Muscle of back (tissue), 11 donors: ENCODE measurements around the gene PIGS. TPM values are rescaled to one million over a fixed set of nuclear protein-coding genes. Genes with fewer than 3 reads are reported as not detected.
"Not testable (repeated sequence)": the region's sequence is repeated elsewhere in the genome, so short reads cannot be mapped to it uniquely, and the experiment has no call there.

Source experiments
- DNase-seq, 3 donors: peaks; one replicate each; pipeline versions ENCODE4 v3.0.0 to v3.0.0-alpha.2; 2013
- polyA plus RNA-seq, 10 donors: library from polyadenylated mRNA; unstranded; fragments of 120-200 nt; gene quantifications; one replicate each; pipeline ENCODE4 v1.2.1, GENCODE V29; 2013; ENCODE audit not compliant: insufficient read length in 10 of 10

PIGS gene
- polyA plus RNA-seq, 10 donors, result 39.9 to 52.0 (median 44.3) TPM

DNA sequence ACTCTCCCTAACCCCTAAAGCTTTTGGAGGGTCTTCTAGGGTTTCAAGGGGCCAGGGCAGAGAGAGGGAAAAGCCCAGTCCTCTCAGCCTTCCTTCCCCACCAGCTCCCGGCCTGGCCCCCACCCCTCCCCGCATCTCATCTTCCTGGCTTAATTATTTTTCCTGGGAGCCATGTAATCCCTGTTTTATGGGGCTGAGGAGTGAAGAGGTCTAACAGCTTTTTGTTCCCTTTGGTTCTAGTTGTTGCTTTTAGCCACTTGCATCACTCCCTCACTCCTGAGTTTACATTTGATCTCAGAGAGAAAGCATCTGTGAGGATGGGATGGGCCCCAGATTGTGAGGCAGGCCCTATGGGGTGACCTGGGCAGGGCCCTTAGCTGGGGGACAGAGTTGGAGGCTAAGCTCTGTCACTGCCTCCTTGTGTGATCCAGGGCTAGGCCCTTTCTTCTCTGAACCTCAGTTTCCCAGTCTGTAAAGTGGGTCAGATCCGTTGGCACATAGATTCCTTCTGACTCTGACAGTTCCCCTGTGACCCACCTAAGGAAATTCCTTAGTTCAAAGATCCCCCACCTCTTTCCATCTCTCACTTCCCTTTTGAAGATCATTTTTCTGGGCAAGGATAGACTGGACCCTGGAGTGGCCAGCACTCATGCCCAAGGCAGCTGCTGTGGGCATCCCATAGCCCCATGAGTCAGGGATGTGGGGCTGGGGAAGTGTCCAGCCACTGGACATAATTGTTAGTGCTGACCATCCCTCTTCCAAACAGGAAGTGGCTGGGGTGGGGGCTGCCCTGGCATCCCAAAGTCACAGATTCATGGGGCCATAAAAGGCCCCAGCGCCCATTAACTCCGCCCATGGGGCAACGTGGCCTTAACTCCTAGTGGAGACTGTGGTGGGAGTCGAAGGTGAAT lies 39.0 kb downstream of the PIGS start:
- DNase-seq, result no peak

DNA sequence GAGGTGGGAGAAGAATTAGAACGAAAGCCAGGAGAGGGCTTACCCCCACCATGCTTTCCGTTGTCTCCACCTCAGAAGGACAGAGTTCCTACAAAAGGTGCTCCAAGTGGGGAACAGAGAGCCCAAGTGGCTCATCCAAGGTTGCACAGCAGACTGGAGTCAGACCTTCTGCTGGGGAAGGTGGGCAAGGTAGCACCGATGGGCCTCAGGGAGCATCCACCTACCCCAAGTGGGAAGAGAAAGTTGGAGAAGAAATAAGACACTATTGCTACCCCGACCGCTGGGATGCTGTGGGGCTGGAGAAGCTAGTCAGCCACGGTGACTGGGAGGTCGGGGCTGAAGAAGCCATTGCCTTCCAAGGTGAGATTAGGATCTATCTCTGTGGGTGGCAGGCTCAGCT lies 40.4 kb downstream of the PIGS start:
- DNase-seq, result no peak

DNA sequence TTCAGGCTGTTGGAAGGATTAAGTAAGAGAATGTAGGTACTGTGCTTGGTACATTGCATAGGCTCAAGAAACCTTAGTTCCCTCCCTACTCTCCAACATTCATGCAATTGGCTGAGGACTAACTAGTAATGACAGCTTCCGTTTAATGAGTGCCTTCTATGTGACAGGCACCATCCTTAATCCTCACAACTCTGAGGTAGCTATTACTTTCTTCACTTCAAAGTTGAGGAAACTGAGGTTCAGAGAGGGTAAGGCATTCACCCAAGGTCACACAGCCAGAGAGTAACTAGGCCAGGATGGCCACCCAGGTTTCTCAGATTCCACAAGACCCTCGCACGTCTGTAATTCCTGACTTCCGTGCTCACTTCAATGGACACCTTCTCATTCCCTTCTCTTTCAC lies 41.1 kb downstream of the PIGS start:
- no peak for DNase-seq

DNA sequence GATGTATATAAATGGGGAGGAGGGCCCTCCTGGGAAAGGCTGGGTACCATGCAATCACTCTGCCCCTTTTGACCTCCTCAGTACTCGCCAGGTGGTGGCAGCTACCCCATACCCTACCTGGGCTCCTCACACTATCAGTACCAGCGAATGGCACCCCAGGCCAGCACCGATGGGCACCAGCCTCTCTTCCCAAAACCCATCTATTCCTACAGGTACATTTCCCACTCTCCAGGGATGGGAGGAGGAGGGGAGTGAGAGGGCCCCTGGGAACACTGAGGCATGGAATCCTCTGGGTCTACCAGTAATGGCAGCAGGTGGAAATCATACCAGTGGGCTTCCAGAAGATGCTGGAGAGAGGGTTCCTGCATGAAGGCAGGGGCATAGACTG lies 42.3 kb downstream of the PIGS start:
- DNase-seq, result no peak

DNA sequence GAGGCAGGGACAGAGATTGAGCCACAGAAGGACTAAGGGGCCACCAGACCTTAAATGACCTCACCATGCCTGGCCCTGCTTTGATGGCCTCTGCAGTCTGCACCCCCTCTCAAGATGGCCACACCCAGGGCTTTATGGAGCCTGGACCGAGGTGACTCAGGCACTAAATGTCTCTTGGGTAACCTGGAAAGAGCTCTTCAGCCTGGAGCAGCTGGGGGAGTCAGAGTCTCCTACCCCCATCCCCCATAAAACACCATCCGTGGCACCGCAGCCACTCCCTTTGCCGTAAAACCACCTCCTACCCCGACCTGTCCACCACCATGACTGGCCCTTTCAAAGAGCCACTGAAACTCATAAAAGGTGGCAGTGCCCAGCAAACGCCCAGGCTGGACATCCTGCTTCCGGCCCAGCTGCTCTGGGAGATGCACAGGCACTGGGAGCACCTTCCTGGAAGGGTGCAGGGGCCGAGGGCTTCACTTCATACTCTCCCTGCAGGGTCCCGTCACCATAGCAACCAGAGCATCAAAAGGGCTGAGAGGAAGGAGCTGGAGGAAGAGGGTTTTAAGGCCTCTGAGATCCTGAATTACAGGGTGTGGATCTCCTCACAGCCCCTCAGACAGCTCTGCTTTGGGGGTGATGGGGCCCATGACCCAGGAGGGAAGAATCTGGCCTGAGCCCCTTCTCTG lies 42.9 kb downstream of the PIGS start:
- DNase-seq, result no peak

DNA sequence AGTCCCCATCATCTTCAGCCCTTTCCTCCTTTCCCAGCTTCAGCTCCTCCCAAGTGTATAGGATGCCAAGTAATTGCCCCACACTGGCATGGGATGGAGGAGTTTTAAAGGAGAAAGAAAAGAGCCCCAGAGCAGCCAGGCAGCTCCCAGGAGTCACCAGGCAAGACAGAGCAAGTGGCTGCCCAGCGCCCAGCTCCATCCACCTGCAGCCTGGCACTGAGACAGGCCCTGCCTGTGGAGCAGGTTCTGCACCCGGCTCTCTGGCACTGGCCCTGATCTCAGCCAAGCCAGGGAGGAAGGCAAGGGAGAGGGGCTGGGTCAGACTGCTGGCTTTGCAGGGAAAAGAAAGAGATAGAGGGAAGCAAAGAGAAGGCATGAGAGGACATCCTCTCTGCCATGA lies 43.5 kb downstream of the PIGS start:
- no peak for DNase-seq

DNA sequence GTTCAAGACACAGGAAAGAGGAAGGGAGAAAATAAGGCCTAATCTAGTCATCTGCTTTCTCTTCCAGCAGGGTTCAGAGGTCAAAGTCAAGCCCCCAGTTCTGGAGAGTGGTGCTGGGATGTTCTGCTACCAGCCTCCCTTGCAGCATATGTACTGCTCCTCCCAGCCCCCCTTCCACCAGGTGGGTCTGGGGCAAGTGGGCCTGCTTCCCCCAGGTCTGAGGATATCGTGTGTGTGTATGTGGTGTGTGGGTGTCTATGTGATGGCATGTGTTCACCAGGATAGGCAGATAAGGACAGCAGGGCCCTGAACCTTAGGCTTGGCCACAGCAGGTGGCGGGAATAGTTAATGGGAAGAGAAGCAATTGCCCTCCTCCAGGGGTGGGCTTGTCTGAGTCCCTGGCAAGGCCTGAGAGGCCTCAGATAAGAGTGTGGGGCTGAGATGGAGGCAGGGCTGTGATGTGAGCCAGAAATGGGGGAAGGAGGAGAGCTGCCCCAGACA lies 44.1 kb downstream of the PIGS start:
- no peak for DNase-seq

DNA sequence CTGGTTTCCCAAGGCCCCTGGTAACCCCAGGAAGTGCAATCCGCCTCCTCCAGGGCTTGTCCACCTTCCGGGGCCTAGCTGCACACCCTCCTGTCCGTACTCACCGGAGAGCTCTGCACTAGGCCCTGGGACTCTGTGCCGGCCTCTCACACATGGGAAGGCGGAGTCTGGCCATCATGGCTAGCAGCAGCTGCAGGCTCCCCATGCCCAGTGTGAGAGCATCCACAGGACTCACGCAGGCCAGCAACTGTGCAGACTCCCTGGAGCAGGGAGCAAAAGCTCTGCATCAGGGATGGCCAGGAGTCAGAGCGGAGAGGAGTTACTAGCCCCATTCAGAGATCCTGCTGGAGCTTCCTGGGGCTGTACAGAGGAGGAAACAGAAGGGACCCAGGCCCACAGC lies 44.9 kb downstream of the PIGS start:
- DNase-seq, result no peak

DNA sequence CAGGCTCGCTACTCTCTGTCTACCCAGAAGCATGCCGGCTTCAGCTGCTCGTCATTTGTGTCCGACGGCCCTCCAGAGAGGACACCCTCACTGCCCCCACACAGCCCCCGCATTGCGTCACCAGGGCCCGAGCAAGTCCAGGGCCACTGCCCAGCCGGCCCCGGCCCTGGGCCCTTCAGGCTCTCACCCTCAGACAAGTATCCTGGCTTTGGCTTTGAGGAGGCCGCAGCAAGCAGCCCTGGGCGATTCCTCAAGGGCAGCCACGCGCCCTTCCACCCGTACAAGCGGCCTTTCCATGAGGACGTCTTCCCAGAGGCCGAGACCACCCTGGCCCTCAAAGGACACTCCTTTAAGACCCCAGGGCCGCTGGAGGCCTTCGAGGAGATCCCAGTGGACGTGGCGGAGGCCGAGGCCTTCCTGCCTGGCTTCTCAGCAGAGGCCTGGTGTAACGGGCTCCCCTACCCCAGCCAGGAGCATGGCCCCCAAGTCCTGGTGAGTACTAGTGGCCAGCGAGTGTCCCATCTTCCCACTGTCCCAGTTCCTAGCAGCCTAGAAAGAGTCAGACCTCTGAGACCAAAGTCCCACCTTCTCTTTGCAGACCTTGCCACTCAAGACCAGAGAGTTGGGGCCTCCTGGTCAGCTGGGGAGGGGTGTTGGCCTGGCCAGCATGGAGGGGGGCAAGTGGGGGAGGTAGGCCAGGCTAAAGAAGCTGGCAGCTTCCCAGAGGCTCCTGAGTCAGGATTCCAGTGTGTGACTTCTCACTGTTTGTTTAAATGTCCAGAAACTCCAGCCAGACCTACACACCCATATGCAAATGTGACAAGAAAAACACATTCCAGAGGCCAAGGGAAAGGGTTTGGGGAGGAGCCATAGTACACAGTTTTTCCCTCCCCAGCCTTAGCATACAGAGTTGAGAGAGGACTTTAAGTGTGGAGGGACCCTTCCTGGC lies 46.6 kb downstream of the PIGS start:
- DNase-seq, result no peak

DNA sequence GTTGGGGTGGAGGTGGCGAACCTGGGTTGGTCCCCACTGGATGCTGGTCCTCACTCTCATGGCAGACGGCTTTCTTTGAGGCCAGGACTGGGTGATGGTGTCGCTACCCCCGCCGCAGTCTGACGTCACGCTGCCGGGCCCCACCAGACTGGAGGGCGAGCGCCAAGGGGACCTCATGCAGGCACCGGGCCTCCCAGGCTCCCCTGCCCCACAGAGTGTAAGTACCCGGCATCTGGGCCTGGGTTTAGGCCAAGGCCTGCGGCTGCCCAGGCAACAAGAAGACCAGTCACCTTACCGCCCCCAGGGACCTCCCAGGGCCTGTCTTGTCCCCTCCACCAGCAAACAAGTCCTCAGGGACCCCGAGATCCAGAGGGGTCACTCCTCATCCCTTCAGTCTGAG lies 47.4 kb downstream of the PIGS start:
- no peak for DNase-seq

DNA sequence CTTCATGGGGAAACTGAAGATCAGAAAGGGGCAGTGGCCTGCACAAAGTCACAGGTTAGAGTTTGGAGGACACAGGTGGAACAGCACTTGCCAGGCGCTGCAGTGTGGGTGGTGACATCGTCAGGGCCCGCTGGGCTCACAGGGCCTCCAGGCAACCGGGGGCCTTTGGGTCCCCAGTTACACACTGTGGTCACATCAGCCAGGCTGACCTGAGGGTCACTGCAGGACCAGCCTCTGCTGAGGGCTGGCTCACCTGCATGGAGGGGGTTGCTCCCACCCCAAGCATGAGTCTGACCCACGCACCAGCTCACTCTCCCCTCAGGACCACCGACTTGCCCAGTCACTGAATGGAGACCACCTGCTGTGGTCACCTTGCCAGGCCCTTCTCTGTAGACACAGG lies 48.1 kb downstream of the PIGS start:
- DNase-seq, result no peak

DNA sequence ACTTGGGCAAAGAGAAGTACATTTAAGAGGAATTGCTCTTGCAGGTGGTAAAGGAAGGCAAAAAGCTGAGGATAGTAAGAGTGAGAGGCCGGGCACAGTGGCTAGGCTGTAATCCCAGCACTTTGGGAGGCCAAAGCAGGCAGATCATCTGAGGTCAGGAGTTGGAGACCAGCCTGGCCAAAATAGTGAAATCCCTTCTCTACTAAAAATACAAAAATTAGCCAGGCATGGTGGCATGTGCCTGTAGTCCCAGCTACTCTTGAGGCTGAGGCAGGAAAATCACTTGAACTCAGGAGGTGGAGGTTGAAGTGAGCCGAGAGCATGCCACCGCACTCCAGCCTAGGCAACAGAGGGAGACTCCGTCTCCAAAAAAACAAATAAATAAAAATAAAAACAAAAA lies 49.0 kb downstream of the PIGS start:
- not testable (repeated sequence) for DNase-seq

DNA sequence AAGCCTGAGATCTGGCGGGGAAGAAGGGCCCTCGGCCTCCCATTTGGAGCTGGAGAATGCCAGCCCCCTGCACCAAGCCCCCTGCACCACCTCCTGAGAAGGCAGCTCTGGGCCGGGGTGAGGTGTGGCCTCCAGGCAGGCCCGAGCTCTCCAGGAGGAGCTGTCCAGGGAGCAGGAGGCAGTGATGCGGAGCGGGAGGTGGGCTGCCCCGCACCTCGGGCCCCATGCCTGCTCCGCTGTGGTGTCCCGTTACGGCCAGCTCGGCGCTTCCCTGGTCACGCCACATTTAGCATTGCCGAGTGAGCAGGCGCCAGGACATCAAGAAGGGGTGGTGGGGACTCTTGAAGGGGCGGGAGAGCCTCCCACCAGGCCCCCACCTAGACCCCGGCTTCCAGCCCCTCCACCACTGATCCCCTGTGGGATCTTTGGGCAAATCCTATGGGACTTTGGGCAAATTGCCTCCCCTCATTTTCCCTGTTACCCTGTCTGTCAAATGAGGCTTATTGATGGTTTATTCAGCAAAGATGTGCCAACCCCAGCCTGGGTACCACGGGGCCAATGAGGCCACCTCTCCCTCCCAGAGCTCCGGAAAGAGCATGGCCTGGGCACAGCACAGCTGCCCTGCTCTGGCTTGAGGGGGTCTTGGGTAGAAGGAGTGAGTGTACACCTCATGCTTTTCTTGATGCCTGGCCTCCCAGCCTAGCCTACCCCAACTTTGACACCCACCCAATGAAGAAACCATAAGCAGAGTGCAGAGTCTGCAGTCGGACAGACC lies 49.8 kb downstream of the PIGS start:
- DNase-seq, result no peak

DNA sequence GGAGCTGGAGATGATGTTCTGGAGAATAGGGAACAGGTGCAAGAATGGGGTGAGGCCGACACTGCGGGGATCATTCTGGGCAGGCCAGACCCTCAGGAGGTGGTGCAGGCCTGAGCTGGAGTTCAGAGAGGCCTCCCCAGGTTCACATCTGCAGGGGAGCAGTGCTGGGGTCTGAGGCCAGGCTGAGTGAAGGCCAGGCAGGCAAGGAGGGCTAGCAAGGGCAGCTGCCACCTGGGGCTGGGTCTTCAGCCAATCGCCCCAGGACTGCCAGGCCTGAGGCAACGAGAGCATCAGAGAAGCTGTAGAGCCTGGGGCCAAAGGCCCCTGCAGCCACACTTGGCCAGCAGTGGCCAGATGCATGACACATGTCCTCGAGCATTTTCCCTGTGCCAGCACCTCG lies 50.6 kb downstream of the PIGS start:
- no peak for DNase-seq

DNA sequence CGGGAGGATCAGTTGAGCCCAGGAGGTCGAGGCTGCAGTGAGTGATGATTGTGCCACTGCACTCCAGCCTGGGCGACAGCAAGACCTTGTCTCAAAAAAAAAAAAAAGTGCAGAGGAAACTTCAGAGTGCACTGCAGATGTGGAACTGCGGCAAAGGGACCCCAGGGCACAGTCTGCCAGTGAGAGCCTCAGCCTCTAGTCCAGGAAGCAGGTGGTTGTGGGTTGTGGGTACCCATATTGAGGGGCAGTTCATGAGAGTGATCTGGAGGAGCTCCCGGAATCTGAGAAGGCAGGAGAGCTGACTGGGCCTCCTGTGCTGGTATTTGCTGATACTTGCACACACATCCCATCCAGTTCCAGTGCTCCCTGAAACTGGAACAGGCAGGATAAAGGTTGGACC lies 52.1 kb downstream of the PIGS start:
- no peak for DNase-seq

DNA sequence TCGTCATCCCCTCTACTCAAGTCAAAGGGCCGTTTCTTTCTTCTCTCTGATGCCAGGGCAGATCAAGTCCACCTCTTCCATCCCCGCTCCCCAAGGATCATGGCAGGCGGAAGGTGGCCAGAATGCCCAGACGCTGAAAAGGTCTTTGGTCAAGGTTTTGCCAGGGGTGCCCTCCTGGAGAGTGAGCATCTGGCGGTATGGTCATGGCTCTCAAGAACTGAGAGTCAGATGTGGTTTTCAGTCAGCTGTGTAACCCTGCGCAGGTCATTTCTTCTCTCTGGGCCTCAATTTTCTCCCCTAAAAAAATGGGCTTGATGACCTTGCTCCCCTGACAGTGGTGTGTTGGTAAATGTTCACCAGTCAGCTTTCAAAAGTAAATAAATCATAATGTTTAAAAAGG lies 52.7 kb downstream of the PIGS start:
- no peak for DNase-seq

DNA sequence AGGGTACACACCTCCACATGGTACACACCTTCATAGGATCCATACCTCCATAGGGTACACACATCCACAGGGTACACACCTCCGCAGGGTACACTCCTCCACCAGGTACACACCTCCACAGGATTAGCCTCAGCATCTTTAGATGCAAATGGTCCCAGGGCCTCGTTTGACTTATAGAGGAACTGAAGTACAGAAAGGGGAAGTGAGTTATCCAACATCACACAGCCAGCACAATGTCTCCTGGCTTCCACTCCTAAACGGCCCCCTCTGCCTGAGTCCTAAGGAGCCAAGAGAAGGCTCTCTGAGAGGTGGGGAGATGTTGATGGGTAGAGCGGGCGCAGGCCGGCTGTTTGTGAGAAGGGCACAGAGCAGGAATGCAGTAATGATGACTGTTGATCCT lies 53.2 kb downstream of the PIGS start:
- DNase-seq, result no peak

DNA sequence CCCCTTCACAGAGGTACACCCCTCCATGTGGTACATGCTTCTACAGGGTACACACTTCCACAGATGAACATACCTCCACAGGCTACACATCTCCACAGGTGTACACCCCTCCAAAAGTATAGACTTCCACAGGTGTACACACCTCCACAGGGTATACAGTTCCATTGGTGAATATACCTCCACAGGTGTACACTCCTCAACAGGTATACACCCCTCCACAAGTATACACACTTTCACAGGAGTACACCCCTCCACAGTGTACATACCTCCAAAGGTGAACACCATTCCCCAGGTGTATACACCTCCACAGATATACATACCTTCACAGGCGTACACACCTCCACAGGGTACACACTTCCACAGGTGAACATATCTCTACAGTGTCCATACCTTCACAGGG lies 55.8 kb downstream of the PIGS start:
- no peak for DNase-seq

DNA sequence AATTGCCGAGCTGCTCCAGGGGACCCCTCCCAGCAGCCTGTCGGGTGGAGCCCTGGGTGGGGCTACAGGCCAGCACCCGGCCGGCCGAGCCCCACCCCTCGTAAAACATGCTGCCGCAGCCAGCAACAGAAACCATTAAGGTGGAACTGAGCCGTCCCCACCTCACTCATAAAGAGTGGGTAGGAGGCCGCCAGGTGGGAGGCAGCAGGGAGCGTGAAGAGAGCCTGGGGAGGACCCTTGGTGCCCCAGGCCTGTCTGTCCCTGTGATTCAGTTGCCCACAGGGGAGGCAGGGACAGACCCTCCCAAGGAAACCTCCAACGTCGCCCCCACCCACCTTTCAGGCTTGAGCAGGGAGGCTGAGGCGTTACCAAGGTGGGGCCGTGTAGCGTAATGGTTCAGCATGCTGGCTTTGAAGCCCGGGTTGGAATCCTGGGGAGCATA lies 56.7 kb downstream of the PIGS start:
- DNase-seq, result no peak

DNA sequence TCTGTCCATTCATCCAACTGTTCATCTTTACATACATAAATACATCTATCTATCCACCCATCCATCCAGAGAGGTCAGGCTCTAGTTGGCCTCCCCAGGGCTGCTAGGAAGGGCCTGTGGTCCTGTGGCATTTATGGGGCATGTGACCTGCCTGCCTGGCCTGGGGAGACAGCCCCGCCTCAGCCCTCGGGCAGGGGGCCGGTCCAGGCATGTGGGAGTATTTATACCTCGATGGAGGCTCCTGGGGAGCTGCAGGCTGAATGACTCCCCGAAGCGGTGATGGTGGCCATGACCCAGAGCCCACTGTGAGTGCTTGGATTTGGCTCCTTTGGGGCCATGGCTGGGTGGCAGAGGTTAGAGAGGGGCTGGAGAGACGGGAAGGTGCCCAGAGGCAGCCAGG lies 57.8 kb downstream of the PIGS start:
- DNase-seq, result no peak

DNA sequence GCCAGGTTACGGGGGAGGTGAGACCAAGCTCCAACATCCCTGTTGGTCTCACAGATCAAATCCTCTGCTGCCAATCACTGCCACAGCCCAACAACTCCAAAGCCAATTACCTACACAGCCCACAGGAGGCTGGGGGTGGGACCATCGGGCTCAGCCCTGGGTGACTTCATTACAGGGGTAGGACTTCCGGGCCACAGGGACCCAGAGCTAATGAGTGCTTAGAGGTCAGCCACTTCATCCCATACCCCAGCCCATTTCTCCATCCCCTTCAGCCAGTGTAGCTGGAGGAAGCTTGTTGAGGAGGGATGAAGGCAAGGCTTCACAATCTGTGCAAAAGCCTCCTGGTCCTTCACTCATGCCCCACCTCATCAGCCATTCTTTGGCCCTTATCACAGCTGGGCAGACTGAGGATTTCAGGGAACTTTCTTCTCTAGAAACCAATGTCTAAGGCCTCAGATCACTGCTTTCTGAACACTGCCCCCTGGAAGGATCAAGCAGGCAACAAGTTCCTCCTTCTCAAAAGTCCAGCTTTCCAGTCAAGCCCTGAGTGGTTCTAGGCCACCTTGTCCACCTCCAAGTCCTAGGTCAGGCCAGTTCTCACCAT lies 59.4 kb downstream of the PIGS start:
- no peak for DNase-seq
